Measurements from ENCODE around the gene SMOC1.

Gene SMOC1

DNA sequence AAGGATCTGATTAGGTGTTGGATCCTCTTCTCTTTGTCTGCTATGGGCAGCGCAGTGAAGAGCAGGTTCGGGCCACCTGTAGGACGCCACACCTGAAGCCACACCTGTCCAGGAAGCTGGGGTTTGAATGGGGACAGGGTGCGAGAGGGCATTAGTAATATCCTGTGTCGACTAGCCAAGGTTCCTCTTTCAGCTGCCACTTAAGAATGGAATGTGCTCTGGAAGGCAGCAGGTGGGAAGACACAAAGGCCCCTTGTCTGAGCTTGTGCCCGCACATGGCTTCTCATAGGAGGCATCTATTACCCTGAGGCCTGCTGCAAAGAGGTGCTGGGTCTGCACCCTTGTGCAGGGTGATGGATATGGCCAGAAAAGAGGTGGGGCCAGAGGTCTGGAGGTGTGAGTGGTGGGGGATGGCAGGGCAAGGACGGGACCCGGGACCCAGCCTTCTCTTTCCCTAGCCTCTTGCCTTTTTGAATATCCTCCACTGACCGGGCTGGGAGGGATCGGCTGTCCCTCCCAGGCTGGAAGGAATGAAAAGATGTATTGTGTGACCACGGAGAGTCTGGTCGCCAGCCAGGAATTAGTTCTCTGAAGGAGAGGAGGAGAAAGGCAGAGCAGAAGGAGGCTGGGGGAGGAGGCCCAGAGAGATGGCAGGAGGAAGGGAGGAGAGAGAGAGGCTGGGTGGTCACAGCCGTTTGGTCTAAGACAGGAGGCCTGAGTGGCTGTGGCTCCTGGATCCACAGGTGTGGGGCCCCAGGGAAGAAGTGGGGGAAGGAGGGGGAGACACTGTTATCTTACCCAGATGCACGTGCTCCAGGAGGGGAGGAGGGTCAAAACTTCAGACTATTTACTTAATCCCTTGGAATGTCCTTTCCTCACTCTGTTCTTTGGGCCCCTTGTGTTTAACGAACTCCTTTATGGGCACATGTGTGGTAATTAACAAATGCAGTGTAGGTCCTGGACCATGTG lies 101.5 kb downstream of the SMOC1 start:
- no peak for DNase-seq (ENCODE audit: low read depth in 2 of 2)

DNA sequence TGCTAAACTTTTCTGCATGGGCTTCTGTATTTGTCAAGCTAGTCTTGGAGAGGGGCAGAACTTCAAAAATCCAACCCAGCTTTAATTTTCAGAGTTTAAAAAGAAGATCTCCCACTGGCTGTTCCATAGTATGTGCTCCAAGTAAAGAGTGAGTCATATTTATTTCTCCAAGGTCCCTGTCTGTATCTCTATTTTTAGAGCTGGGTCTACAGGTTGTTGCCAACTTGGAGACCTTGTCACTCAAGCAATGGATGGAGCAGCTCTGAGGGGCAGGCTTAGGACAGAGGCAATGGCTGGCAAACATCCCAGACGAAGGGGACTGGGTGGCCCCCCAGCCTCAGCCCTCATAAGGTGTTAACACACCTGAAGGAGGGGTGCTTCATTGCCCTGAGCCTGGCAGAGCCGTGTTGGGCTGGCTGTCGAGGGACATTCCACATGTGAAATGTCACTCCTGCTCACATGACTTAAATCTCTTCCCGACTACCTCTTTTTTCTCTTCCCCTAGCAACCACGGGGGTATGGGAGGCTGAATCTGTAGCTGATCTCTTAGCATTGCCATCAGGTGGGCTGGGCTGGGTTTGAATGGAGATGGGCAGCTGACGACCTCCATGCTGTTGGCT lies 103.1 kb downstream of the SMOC1 start:
- DNase-seq (ENCODE audit: low read depth in 2 of 2): no peak

DNA sequence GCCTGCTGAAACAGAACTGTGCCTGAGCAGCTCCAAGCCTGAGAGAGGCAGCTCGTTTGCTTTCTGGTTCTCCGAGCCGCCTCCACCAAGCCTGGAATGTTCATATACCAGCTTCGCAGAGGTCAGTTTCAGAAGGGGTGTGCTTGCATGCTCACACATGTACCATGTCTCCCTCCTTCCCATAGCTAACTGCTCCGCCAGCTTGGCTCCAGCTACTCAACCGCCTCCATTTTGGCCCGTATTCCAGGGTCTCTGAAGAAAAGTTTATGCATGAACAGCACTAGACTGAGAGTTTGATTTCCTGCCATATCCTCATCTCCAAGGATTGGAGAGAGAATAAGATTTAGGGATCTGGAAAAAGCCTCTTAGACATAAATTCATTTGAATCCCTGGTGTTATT lies 103.7 kb downstream of the SMOC1 start:
- no peak for DNase-seq (ENCODE audit: low read depth in 2 of 2)

DNA sequence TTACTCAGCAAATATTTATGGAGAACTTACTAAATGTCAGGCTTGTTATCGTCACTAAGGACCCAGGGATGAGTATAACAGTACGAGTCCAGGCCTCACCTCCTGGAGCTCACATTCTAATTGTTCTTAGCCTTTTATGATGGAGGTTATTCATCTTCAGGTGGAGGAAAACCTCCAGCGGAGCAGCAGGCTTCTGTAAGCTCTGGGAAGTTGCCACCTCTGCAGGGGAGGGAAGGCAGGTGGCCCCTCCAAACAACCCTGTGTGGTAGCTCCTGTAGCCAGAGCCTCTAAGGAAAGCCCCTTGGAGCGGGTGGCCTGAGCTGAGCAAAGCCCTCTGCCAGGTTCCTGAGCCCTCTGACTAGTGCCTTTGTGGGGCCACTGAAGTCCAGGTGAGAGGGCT lies 104.1 kb downstream of the SMOC1 start:
- no peak for DNase-seq (ENCODE audit: low read depth in 2 of 2)

DNA sequence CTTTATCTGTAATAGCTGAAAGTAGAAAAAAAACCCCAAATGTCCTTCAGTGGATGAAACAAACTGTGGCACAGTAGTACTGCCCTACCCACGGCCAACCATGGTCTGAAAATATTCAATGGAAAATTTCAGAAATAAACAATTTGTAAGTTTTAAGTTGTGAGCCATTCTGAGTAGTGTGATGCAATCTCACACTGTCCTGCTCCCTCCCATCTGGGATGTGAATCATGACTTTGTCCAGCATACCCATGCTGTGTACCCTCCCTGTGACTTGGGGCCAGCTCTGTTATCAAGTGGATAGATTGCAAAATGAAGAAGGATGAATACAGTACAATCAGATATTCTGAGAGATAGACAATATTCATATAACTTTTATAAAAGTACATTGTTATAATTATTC lies 106.2 kb downstream of the SMOC1 start:
- no peak for DNase-seq (ENCODE audit: low read depth in 2 of 2)

DNA sequence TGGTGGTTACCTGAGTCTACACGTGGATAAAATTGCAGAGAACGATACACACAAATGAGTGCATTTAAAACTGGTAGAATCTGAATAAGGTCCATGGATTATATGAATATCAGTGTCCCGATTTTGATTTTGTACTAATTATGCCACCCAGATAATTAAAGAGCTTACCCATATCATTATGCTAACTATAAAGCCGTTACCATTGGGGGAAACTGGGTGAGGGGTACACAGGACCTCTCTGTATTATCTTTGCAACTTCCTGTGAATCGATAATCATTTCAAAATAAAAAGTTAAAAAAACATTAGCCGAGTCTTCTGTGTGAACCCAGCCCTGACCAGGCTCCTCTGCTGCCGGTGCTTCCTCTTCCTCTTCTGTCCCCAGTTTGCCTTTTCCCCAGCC lies 107.1 kb downstream of the SMOC1 start:
- no peak for DNase-seq (ENCODE audit: low read depth in 2 of 2)

DNA sequence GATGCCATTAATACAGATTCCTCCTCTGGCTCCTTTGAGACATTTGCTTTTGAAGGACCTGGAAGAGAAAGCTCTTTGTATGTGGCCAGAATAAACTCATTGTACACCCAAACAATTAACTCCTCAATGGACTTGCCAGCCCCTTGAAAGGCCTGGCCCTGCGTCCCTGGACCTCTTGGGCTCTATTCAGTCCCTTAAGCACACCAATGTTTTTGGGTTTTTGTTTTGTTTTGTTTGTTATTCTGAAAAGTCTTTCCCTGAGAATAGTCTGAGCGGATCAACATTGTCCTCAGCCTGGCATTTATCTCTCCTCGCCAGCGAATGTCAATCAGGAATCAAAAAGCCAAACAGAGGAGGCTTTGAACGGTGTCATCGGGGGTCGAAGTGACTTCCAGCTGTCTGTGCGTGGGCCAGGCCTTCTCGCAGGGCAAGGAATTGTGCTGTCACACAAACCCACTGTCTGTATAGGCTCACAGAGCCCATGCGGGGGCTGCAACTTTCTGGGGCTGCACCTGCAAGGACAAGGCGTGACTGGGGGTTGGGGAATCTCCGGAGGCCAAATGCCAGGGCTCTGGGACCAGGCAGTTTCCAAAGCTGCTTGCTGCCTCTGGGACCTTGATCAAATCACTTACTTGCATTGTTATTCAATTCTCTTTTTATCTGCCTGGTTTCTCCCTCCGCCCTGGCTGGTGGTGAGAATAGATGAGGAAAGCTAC lies 108.3 kb downstream of the SMOC1 start:
- DNase-seq (ENCODE audit: low read depth in 2 of 2): no peak

DNA sequence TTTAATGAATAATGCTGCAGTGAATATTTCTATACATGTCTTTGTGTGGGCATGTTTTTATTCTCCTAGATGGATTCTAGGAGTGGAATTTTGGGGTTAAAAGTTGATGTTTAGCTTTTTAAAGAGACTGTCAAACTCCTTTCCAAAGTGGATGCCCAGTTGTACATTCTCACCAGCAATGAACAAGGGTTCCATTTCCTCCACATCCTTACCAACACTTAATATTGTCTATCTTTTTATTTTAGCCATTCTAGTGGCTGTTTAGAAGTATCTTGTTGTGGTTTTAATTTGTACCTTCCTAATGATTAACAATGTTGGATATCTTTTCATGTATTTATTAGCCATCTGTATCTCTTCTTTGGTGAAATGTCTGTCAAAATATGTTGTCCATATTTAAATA lies 109.8 kb downstream of the SMOC1 start:
- no peak for DNase-seq (ENCODE audit: low read depth in 2 of 2)

DNA sequence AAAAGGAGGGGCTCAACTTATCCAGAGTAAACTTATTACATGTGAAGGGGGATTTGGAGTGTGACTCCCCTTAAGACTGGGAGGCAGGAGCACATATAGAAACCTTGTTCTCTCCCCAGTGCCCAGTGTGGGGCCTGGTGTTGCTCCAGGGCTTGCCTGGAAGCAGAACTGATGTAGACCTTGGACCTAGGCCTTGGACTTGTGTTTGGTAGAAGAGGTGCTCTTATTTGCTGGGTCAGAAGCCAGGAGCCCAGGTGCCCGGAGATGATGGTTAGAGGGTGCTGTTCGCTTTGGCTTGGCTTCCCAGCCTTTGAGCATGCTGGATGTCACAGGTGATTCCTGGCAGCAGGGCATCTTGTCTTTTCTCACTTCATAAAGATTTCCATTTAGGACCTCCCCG lies 110.4 kb downstream of the SMOC1 start:
- no peak for DNase-seq (ENCODE audit: low read depth in 2 of 2)

DNA sequence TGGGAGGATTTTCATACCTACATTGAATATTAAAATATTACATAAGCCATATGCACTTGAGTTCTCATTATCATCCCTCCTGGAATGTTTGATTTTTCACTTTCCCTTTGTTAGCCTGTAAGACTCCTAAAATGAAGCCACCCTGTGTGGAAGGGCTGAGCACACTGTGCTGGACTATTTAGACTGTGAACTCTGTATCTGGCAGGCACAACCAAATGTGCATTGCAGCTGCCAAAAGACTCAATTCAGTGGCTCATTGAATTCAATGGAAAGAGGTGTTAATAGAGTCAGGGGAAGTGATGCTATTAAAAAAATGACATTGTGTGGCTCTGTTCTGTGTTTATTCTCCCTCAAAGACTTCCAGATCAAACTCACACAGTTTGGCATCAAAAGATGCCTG lies 111.1 kb downstream of the SMOC1 start:
- DNase-seq (ENCODE audit: low read depth in 2 of 2): no peak

DNA sequence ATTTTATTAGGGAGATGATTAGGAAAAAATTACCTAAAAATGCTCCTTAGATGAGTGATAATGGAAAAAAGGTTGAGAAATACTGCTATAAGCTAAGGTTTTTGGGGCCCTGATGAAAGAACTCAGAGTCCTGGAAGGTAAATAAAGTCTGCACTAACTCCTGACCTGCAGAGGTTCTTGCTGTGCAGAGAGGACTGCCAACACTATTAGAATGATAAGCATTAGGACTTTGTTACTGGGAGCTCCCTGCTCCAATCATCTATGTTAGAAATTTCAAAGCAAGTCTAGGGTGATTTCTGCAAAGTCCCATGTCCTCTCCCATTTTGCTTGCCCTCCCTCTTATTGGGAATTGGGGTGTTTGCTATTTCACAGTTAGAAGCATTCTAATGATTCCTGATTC lies 112.2 kb downstream of the SMOC1 start:
- no peak for DNase-seq (ENCODE audit: low read depth in 2 of 2)

DNA sequence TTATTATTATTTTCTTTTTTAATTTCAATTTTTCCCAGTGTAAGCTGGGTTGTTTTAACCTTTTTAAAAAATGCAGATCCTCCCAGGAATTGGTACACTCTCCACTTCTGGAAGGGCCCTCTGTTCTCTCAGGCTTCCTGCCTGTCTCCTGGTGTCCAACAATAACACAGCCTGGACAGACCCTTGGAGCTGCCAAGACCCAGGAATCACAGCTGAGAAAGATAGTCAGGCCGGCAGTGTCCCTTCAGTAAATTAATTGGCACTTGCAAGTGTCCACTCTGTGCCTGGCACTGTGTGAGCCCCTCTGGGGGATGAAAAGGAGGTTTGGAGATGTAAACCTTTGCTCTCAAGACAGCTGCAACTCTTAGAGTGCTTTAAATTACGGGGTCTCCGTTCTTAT lies 113.3 kb downstream of the SMOC1 start:
- no peak for DNase-seq (ENCODE audit: low read depth in 2 of 2)

DNA sequence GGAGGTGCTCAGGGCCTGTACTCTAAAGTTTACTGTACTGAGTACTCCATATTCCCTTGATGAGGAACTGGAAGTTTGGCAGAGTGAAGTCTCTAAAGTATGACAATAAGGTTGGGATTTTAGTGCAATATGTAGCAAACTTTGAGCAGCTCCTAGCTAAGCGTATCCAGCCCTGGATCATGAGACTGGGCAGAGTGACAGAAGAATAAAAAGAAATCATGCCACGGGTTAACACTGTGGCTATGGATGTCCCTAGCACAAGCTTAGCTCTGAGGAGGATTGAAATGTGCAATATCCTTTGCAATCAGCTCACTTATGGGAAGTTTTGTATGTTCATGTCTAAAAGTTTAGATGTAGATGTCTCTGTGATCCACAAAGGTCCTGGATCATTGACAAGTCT lies 114.1 kb downstream of the SMOC1 start:
- no peak for DNase-seq (ENCODE audit: low read depth in 2 of 2)

DNA sequence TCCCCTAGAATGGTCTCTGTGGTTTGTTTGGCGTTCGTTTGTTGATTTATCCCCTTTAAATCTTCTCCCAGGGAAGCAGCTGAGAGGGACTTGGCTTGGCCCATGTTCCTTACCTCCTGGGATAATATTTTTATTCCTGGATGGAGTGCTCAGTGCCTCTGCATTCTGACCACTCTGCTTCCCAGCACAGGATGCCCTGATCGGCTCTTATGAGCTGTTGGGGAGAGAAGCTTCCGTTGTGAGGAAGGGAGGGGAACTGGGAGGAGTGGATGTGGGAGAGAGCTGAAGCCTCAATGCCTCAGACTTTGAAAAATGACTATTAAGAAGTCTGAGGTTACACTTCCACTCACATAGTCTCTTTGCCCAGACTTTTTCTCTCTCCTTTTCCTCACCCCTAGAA lies 114.8 kb downstream of the SMOC1 start:
- no peak for DNase-seq (ENCODE audit: low read depth in 2 of 2)

DNA sequence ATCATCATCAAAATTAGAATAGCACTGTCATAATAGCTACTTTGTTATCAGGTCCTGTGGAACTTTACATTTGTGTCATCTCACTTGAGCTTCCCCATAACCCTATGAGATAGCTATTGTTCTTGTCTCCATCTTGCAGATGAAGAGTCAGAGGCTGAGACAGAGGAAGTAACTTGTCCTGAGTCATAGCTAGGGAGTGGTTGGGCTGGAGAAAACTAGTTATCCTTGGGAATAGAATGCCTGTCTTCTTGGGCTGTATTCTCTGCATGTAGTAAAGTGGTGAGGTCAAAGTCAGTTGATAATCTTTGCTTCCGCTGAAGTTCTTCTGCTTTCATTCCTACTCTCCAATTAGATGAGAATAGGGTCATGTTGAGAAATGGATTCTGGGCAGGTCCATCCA lies 117.0 kb downstream of the SMOC1 start:
- no peak for DNase-seq (ENCODE audit: low read depth in 2 of 2)

DNA sequence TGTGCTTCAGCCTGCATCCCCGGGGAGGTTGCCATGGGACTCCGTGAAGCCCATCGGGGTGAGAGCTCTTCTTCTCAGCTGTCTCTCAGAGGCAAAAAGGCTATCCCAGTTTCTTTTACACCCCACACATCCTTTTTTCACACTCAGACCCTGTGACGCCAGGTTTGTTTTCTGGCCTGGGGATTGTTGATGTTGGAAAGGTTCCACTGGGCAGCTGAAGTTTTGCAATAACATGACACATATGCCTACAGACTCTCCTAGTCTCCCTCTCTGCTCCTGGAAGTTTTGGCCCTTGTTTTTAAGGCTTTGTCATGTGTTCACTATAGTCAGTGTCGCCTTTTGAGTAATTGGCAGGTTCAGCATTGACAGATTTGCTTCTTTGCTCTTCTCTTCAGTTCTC lies 118.6 kb downstream of the SMOC1 start:
- DNase-seq (ENCODE audit: low read depth in 2 of 2): no peak

DNA sequence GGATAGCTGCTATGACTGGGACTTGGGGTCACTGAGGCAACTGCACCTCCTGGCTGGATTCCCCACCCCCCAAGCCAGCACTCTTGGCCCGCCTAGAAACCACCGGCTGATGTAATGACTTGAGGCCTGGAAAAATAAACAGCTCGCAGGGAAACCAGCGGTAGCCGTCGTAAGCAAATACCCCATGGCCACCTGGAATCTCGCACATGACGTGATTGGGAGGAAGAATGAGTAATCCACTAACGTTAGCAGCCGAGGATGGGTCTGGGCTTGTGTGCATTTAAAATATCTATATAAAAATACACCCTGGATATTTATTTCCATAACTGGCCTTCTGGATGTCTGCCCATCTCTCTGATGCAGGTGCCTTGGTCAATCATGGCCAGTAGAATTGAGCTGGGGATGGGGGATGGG lies 120.1 kb downstream of the SMOC1 start:
- DNase-seq (ENCODE audit: low read depth in 2 of 2): no peak

DNA sequence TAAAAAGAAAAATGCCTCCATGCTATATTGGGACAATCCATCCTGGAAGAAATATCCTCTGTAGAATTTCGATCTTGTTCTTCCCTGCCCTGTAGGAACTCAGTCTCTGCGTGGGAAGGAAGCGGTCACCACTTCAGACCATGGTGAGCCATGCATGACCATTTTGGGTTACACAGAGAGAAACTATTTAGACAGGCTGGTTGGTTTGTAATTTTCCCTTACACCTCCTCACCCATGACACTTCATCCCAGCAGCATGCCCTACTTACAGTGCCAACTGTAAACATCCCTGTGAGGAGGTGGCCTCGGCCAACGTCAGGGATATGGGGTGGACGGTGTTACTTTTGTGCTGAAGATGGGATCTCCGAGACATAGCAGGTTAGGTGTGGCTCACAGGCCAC lies 121.4 kb downstream of the SMOC1 start:
- no peak for DNase-seq (ENCODE audit: low read depth in 2 of 2)

DNA sequence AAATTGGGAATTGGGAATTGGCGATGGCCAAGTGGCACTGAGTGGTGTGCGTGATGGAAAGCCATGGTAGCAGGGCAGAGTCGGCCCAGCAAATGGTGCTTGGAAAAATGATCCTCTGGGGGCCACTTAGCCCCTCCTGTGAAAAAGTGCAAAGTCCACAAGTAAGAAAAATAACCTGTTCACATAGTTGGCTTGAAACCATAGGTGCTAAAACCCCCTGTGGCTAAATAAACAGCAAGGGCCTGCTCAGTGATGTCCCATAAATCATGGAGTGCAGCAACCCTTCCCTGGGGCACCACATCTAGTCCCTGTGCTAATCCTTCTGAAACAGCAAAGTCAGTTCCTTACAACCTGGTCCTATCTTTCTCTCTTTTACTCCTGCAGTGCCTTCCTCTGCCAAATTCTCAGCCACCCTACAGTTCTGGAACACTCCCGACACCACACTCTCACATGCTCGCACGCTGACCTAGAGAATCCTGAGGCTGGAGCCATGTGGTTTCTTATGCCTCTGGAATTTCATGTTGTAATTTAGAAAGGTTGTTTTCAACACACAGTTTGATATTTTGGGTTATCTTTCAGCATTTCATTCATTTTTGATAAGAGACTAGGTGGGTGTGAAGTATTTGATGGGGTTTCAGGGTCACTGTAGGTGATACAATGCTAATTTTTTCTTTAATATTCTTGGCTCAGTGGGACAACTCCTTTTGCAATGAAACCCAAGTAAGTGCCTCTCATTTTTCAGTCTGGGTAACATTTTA lies 123.6 kb downstream of the SMOC1 start:
- DNase-seq (ENCODE audit: low read depth in 2 of 2): no peak

DNA sequence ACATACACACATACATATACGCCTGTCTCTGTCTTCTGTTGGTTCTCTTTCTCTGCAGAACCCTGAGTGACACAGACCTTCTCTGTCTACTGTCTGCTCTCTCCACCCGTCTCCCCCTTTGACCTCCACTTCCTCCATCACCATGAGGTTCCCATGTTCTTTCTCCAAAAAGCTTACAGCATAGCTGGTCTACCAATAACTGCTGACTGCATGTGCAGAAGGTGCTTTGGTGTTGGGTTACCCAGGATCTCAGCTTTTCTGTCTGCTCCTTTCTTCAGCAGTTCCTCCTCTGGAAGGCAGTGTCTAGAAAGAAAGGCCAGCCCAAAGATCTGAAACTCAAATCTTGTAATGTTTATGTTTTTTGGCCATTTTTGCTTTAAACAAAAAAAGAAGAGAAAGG lies 125.6 kb downstream of the SMOC1 start:
- no peak for DNase-seq (ENCODE audit: low read depth in 2 of 2)

DNA sequence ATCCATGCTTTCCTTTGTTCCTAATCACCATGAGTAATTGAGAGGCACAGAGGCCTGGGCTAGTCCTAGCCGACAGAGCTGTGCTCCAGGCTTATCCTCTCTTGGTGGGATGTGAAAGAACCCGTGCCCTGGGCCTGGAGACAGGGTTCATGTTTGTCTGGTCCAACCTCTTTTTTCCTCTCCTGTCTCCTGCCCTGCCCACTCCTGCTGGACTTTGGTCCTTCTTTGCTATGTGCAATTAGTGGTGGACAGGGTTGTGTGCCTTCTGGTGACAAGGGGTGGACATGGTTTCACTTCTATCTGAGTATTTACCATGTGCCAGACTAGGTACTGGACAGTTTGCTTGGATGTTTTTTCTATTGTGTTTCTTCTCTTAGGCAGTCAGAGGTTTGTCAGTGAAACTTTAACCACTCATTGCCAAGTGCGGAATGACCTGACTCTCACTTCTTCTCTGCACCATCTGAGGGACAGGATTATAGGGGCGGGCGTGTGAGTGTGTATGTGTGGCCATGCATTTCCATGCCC lies 126.1 kb downstream of the SMOC1 start:
- no peak for DNase-seq (ENCODE audit: low read depth in 2 of 2)

DNA sequence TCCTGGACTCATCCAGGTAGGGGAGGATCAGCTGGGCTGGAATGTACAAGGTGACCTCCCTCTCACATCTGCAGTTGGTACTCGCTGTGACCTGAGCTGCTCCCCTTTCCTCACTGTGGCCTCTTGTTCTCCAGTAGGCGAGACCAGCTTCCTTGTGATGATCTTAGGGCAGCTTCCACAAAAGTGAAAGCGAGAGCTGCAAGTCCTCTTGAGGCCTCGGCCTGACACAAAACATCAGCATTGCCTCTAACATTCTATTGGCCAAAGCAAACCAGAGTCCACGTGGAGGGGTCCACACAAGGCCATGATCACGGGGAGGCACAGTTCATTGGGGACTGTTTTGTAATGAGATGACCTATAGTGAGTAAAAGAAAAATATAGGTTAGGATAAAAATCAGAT lies 127.5 kb downstream of the SMOC1 start:
- DNase-seq (ENCODE audit: low read depth in 2 of 2): no peak

Data from stimulated activated CD8-positive, alpha-beta memory T cell treated with anti-CD3 and anti-CD28 coated beads, Interleukin-15, amount 100 ng/mL, for 48 hours (primary cell).